Forelimb muscle (tissue), 1 donor: Measurements from ENCODE around the gene XAGE3. TPM values are rescaled to one million over a fixed set of nuclear protein-coding genes. Genes with fewer than 3 reads are reported as not detected.
"Not testable (repeated sequence)": the region's sequence is repeated elsewhere in the genome, so short reads cannot be mapped to it uniquely, and the experiment has no call there.

Source experiments
- DNase-seq: peaks from one replicate; pipeline ENCODE4 v3.0.0-alpha.2; 2013; ENCODE audit warnings: low read depth
- polyA plus RNA-seq: library from polyadenylated mRNA; unstranded; fragments of 120-200 nt; gene quantifications from one replicate; pipeline ENCODE4 v1.2.1, GENCODE V29; 2013; ENCODE audit not compliant: insufficient read length

The XAGE3 gene
- polyA plus RNA-seq = not detected

GRCh38 chrX:52867610-52868348 is at the start of gene XAGE3:
Gene XAGE3 (minus strand): TSS chrX:52868083. CDS start chrX:52867133, 950 bp downstream.
- no peak for DNase-seq

GRCh38 chrX:52914704-52915103 is 46.8 kb upstream of the XAGE3 start:
- not testable (repeated sequence) for DNase-seq

- DNase-seq = not testable (repeated sequence)
Observed at GRCh38 chrX:52913681-52914080, 45.8 kb upstream of the XAGE3 start.

- not testable (repeated sequence) for DNase-seq
Observed at GRCh38 chrX:52909313-52909969, 41.6 kb upstream of the XAGE3 start.

- not testable (repeated sequence) for DNase-seq
Observed at GRCh38 chrX:52907900-52908299, 40.0 kb upstream of the XAGE3 start.

GRCh38 chrX:52907137-52907536 is 39.3 kb upstream of the XAGE3 start:
- not testable (repeated sequence) for DNase-seq

- DNase-seq = not testable (repeated sequence)
Observed at GRCh38 chrX:52906072-52906471, 38.2 kb upstream of the XAGE3 start.

GRCh38 chrX:52905531-52905930 is 37.6 kb upstream of the XAGE3 start:
- DNase-seq = not testable (repeated sequence)

GRCh38 chrX:52896855-52897709 is 29.2 kb upstream of the XAGE3 start, which contains the start of gene FAM156B:
Gene FAM156B (plus strand): TSS chrX:52897330. CDS start chrX:52907226, 9,896 bp downstream.
- not testable (repeated sequence) for DNase-seq

- DNase-seq = not testable (repeated sequence)
Observed at GRCh38 chrX:52896438-52896837, 28.6 kb upstream of the XAGE3 start.

GRCh38 chrX:52888090-52888489 is 20.2 kb upstream of the XAGE3 start:
- DNase-seq = not testable (repeated sequence)

- not testable (repeated sequence) for DNase-seq
Observed at GRCh38 chrX:52887459-52887858, 19.6 kb upstream of the XAGE3 start.

- DNase-seq = not testable (repeated sequence)
Observed at GRCh38 chrX:52876386-52876785, 8.5 kb upstream of the XAGE3 start.

GRCh38 chrX:52875436-52875835 is 7.6 kb upstream of the XAGE3 start:
- DNase-seq = not testable (repeated sequence)

- no peak for DNase-seq
Observed at GRCh38 chrX:52874661-52875060, 6.8 kb upstream of the XAGE3 start.

- not testable (repeated sequence) for DNase-seq
Observed at GRCh38 chrX:52873825-52874224, 5.9 kb upstream of the XAGE3 start.

GRCh38 chrX:52870046-52870445 is 2.2 kb upstream of the XAGE3 start:
- DNase-seq = no peak

- DNase-seq = no peak
Observed at GRCh38 chrX:52865343-52865998, 2.4 kb downstream of the XAGE3 start.

- DNase-seq = not testable (repeated sequence)
Observed at GRCh38 chrX:52856991-52857525, 10.8 kb downstream of the XAGE3 start.

GRCh38 chrX:52852110-52852860 is 15.6 kb downstream of the XAGE3 start:
- DNase-seq = no peak
